Lower leg skin (tissue), 4 donors: ENCODE data around the gene KRTAP9-9. TPM values are rescaled to one million over a fixed set of nuclear protein-coding genes. Genes with fewer than 3 reads are reported as not detected.

Experiments
- DNase-seq, 2 donors: peaks; one replicate each; pipeline ENCODE4 v3.0.0-alpha.2; 2019; ENCODE audit warnings: low spot score in 2 of 2
- H3K4me3 ChIP-seq: fragments of 200-600 bp; sonication (generic); 2 replicates; pipeline ENCODE4 v1.5.1; 2017; ENCODE audit warnings: mild to moderate bottlenecking, low read depth; ENCODE audit not compliant: poor library complexity, severe bottlenecking
- CTCF ChIP-seq, 3 donors: fragments of 450-650 bp; IDR thresholded peaks; one replicate each; pipeline ENCODE4 v1.5.1; 2016; ENCODE audit warnings: antibody characterized with exemption in 3 of 3, mild to moderate bottlenecking in 3 of 3, moderate library complexity in 2 of 3
- POLR2A ChIP-seq, 2 donors: fragments of 450-650 bp; IDR thresholded peaks; one replicate each; pipeline ENCODE4 v1.6.1; 2016 to 2017; ENCODE audit warnings: antibody characterized with exemption in 2 of 2, mild to moderate bottlenecking in 1 of 2, moderate library complexity in 1 of 2
- WGBS, 2 donors: methylation state at CpG; one replicate each; pipeline ENCODE4 v1.1.5; 2018; 5-methylcytosine and 5-hydroxymethylcytosine counted together
- intact Hi-C: fragments of 100-400 bp; cut with DNase I; formaldehyde crosslinking; loops from one replicate; pipeline ENCODE4 v1.15.0; 2023; ENCODE audit warnings: low total_unique reads
- total RNA-seq, 4 donors: library from RNA; depleted of rRNA; stranded (reverse); fragments of >200 nt; gene quantifications; one replicate each; pipeline ENCODE4 v1.1.0, GENCODE V29; 2016

KRTAP9-9 gene
- total RNA-seq, 4 donors from 2014 or later: 2.1 to 94.5 TPM; not detected in 2

DNA sequence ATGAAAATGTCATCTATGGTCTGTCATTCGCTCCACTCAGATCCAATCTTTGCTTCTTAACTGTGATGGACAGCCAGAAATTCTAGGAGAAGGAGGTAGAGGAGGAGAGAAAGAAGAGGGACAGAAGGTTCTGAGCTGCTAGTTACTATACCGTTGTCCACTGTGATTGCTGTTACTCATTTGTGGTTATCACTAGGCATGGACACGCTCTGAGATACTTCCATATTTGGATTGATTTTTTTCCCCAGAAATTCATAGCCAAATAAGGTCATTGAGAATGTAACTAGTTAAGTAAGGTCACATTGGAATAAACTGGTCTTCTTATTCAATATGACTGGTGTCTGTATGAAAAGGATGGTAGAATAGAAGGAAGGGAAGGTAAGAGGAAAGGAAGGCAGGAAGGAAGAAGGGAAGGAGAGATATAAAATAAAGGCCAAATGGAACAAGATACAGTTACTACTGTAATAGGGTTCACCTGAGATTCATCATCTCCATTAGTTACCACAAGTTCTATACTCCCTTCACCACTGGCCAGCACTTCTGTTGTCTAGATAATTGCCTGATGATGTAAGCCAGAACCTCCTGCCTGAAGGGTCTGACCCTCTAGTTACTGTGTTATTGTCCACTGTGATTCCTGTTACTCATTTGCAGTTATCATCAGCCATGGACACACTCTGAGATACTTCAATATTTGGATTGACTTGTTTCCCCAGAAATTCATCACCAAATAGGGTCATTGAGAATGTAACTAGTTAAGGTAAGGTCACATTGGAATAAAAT, 23.2 kb downstream of the KRTAP9-9 start:
- intact Hi-C loops: no loop called here
- DNase-seq: no peak
- H3K4me3 ChIP-seq: no peak overlapping the region
- TF ChIP-seq POLR2A (IDR thresholded peaks at IDR 0.05): no peak
- no peak for TF ChIP-seq CTCF (IDR thresholded peaks at IDR 0.05)
- WGBS, 2 donors: 90 to 92% methylated on average over 3 of the region's 3 CpGs

- no peak for TF ChIP-seq POLR2A (IDR thresholded peaks at IDR 0.05)
- TF ChIP-seq CTCF (IDR thresholded peaks at IDR 0.05): no peak
- intact Hi-C loops: no loop called here
- 48 to 51% methylated on average over 3 of the region's 3 CpGs for WGBS, 2 donors
- DNase-seq: no peak
- no peak overlapping the region for H3K4me3 ChIP-seq
Measured at GRCh38 chr17:41284043-41284442, 28.9 kb downstream of the KRTAP9-9 start.

- WGBS, 2 donors: 35 to 55% methylated on average over 2 of the region's 2 CpGs
- intact Hi-C loops: no loop called here
- H3K4me3 ChIP-seq: no peak overlapping the region
- DNase-seq: no peak
- TF ChIP-seq POLR2A (IDR thresholded peaks at IDR 0.05) (no peak), CTCF (IDR thresholded peaks at IDR 0.05) (no peak)
Measured at GRCh38 chr17:41284546-41284945, 29.4 kb downstream of the KRTAP9-9 start.

DNA sequence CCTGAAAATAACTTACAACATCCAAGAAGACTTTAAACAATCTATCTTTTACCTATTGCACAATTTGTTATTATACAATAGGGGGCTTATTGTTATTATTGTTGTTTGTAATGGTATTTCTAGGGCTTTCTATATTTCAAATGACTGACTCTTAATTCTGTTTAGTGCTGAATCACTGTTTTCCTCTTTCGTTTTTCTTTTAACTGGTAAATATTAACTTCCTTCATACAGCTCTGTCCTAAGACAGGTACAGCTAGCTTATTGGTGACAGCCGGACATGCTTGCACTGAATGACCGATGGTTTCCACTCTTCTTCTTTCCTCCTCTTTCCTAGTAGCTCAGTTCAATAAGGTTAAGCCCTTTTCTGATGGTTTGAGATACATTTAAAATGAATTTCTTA, 31.9 kb downstream of the KRTAP9-9 start:
- no peak for DNase-seq
- no peak overlapping the region for H3K4me3 ChIP-seq
- TF ChIP-seq CTCF (IDR thresholded peaks at IDR 0.05): no peak
- no peak for TF ChIP-seq POLR2A (IDR thresholded peaks at IDR 0.05)
- WGBS, 2 donors: 88 to 90% methylated on average over 3 of the region's 3 CpGs
- intact Hi-C loops: no loop called here

- WGBS, 2 donors: 44 to 47% methylated on average over 1 of the region's 1 CpG
- no peak overlapping the region for H3K4me3 ChIP-seq
- no peak for DNase-seq
- intact Hi-C loops: no loop called here
- TF ChIP-seq CTCF (IDR thresholded peaks at IDR 0.05) (no peak), POLR2A (IDR thresholded peaks at IDR 0.05) (no peak)
Measured at GRCh38 chr17:41294016-41294415, 38.8 kb downstream of the KRTAP9-9 start.

GRCh38 chr17:41296846-41297245, 41.7 kb downstream of the KRTAP9-9 start:
- TF ChIP-seq POLR2A (IDR thresholded peaks at IDR 0.05) (no peak), CTCF (IDR thresholded peaks at IDR 0.05) (no peak)
- intact Hi-C loops: no loop called here
- no peak for DNase-seq
- H3K4me3 ChIP-seq: no peak overlapping the region
- WGBS, 2 donors: 19 to 23% methylated on average over 1 of the region's 1 CpG
